Body of pancreas (tissue), 4 donors: ENCODE data around the gene ZNF254. TPM values are rescaled to one million over a fixed set of nuclear protein-coding genes. Genes with fewer than 3 reads are reported as not detected.
"Not testable (repeated sequence)": the region's sequence is repeated elsewhere in the genome, so short reads cannot be mapped to it uniquely, and the experiment has no call there.

Source experiments
- ATAC-seq: fragments of 150-250 bp; one replicate; pipeline ENCODE4 v1.9.1; 2016
- DNase-seq, 4 donors: peaks; one replicate each; pipeline ENCODE4 v3.0.0-alpha.2; 2019
- H3K27ac ChIP-seq, 4 donors: fragments of 200-600 bp; sonication (generic); 1 replicate in 3 of 4; 2 replicates in 1 of 4; pipeline versions ENCODE4 v1.5.1 to v1.6.1; 2016 to 2019; ENCODE audit warnings: mild to moderate bottlenecking in 1 of 4, mixed read lengths in 1 of 4, moderate library complexity in 1 of 4
- H3K27me3 ChIP-seq, 2 donors: fragments of 200-600 bp; sonication (generic); one replicate each; pipeline ENCODE4 v1.6.0; 2016; ENCODE audit warnings: mild to moderate bottlenecking in 1 of 2
- H3K36me3 ChIP-seq, 2 donors: fragments of 200-600 bp; sonication (generic); replicated peaks in 1 of 2; 2 replicates each; pipeline ENCODE4 v1.5.1; 2016; ENCODE audit warnings: low read depth in 2 of 2; ENCODE audit not compliant: insufficient read depth in 1 of 2
- H3K4me1 ChIP-seq: fragments of 200-600 bp; sonication (generic); one replicate; pipeline ENCODE4 v1.6.0; 2016
- H3K4me3 ChIP-seq, 2 donors: fragments of 200-600 bp; sonication (generic); 1 replicate in 1 of 2; 2 replicates in 1 of 2; pipeline ENCODE4 v1.5.1; 2016 to 2019
- H3K9me3 ChIP-seq, 3 donors: fragments of 200-600 bp; sonication (generic); 1 replicate in 2 of 3; 2 replicates in 1 of 3; pipeline ENCODE4 v1.5.1; 2016
- CTCF ChIP-seq, 7 experiments: fragments of 450-650 bp in 4 of 7; fragments of 200-600 bp in 3 of 7; sonication (generic) in 3 of 7; IDR thresholded peaks; one replicate each; pipeline ENCODE4 v1.5.1; 2016 to 2019; ENCODE audit warnings: antibody characterized with exemption in 7 of 7
- POLR2A ChIP-seq, 3 donors: fragments of 450-650 bp; IDR thresholded peaks; one replicate each; pipeline ENCODE4 v1.6.1; 2016; ENCODE audit warnings: antibody characterized with exemption in 3 of 3, mild to moderate bottlenecking in 2 of 3
- WGBS, 2 donors: methylation state at CpG; one replicate each; pipeline ENCODE4 v1.1.5; 2017; 5-methylcytosine and 5-hydroxymethylcytosine counted together
- intact Hi-C: fragments of 100-400 bp; cut with DNase I; formaldehyde crosslinking; loops from one replicate; pipeline ENCODE4 v1.15.1; 2023
- total RNA-seq, 2 donors: library from RNA; depleted of rRNA; stranded (reverse); fragments of >200 nt; gene quantifications; one replicate each; pipeline ENCODE4 v1.1.0, GENCODE V29; 2016

The ZNF254 gene
- total RNA-seq, 2 donors from 2014 or later = 13.7 to 39.9 TPM

GRCh38 chr19:24073807-24074206, 13.2 kb upstream of the ZNF254 start:
- Histone ChIP-seq H3K36me3 (peaks cover 0 to 2% of the 10 kb centered on the region in 2 donors), H3K4me3 (no peak overlapping the region), H3K27me3 (no peaks in the 10 kb centered on the region), H3K9me3 (no peaks in the 10 kb centered on the region), H3K4me1 (no peaks in the 10 kb centered on the region), H3K27ac (no peak overlapping the region)
- intact Hi-C loops = no loop called here
- TF ChIP-seq POLR2A (IDR thresholded peaks at IDR 0.05) = no peak
- no peak for TF ChIP-seq CTCF (IDR thresholded peaks at IDR 0.05)
- ATAC-seq (no peak), DNase-seq (no peak)

GRCh38 chr19:24074720-24075454, 12.1 kb upstream of the ZNF254 start:
- no peaks in the 10 kb centered on the region for H3K27me3 ChIP-seq
- peaks cover 0 to 2% of the 10 kb centered on the region in 2 donors for H3K36me3 ChIP-seq
- H3K9me3 ChIP-seq = no peaks in the 10 kb centered on the region
- TF ChIP-seq CTCF (IDR thresholded peaks at IDR 0.05) = no peak
- TF ChIP-seq POLR2A (IDR thresholded peaks at IDR 0.05) = no peak
- DNase-seq = no peak
- no peak overlapping the region for H3K4me3 ChIP-seq
- intact Hi-C loops = no loop called here
- H3K27ac ChIP-seq = no peak overlapping the region
- no peak for ATAC-seq
- 95 to 100% methylated on average over 1 of the region's 1 CpG for WGBS, 2 donors
- no peaks in the 10 kb centered on the region for H3K4me1 ChIP-seq

GRCh38 chr19:24075530-24075929, 11.5 kb upstream of the ZNF254 start:
- DNase-seq, ATAC-seq, H3K9me3 ChIP-seq, intact Hi-C loops, H3K27ac ChIP-seq, H3K4me1 ChIP-seq, H3K36me3 ChIP-seq, H3K27me3 ChIP-seq, H3K4me3 ChIP-seq: not testable (repeated sequence)
- WGBS, 2 donors = 87 to 97% methylated on average over 4 of the region's 4 CpGs

GRCh38 chr19:24078680-24079079, 8.3 kb upstream of the ZNF254 start:
- Histone ChIP-seq H3K9me3 (no peaks in the 10 kb centered on the region), H3K4me3 (no peak overlapping the region), H3K27ac (no peak overlapping the region), H3K27me3 (no peaks in the 10 kb centered on the region), H3K36me3 (no peaks in the 10 kb centered on the region), H3K4me1 (no peaks in the 10 kb centered on the region)
- ATAC-seq (no peak), DNase-seq (no peak)
- 88 to 92% methylated on average over 4 of the region's 4 CpGs for WGBS, 2 donors
- intact Hi-C loops = no loop called here
- TF ChIP-seq POLR2A (IDR thresholded peaks at IDR 0.05) (no peak), CTCF (IDR thresholded peaks at IDR 0.05) (no peak)

GRCh38 chr19:24081056-24081455, 5.9 kb upstream of the ZNF254 start:
- Histone ChIP-seq H3K27me3 (no peaks in the 10 kb centered on the region), H3K36me3 (no peaks in the 10 kb centered on the region), H3K4me3 (no peak overlapping the region), H3K4me1 (no peaks in the 10 kb centered on the region), H3K27ac (no peak overlapping the region), H3K9me3 (no peaks in the 10 kb centered on the region)
- 47 to 51% methylated on average over 4 of the region's 4 CpGs for WGBS, 2 donors
- ATAC-seq (no peak), DNase-seq (no peak)
- no peak for TF ChIP-seq POLR2A (IDR thresholded peaks at IDR 0.05)
- TF ChIP-seq CTCF (IDR thresholded peaks at IDR 0.05) = no peak
- intact Hi-C loops = no loop called here
